Calu3 (cell line): ENCODE data around the gene C10orf53. TPM values are rescaled to one million over a fixed set of nuclear protein-coding genes. Genes with fewer than 3 reads are reported as not detected.

ENCODE experiments used
- BruUV-seq: library from RNA; stranded (reverse); fragments of 400-500 nt; replicated peaks from 2 replicates; lab custom pipeline; 2021; lab: Mats Ljungman, UMichigan
- CTCF ChIA-PET: fragments of 300-600 bp; sonication (Branson Sonifier 250); formaldehyde crosslinking; loops from one replicate; lab custom pipeline; 2022; ENCODE audit warnings: antibody characterized with exemption; lab: Charles Lee
- DNase-seq: peaks from one replicate; pipeline ENCODE4 v3.0.0; 2022
- H3K27ac Mint-ChIP-seq: one replicate; pipeline ENCODE4 v1.8.0; 2022; ENCODE audit warnings: mixed read lengths; ENCODE audit not compliant: unreplicated experiment
- H3K27me3 Mint-ChIP-seq: one replicate; pipeline ENCODE4 v1.8.0; 2022; ENCODE audit warnings: mixed read lengths; ENCODE audit not compliant: unreplicated experiment
- H3K36me3 Mint-ChIP-seq: one replicate; pipeline ENCODE4 v1.8.0; 2022; ENCODE audit warnings: mild to moderate bottlenecking, moderate library complexity, mixed read lengths; ENCODE audit not compliant: insufficient read depth, unreplicated experiment
- H3K4me1 Mint-ChIP-seq: one replicate; pipeline ENCODE4 v1.8.0; 2022; ENCODE audit warnings: mild to moderate bottlenecking, low read depth, mixed read lengths; ENCODE audit not compliant: unreplicated experiment
- H3K4me3 Mint-ChIP-seq: one replicate; pipeline ENCODE4 v1.8.0; 2022; ENCODE audit warnings: mild to moderate bottlenecking, low read depth, moderate library complexity, mixed read lengths; ENCODE audit not compliant: unreplicated experiment
- H3K9me3 Mint-ChIP-seq: one replicate; pipeline ENCODE4 v1.8.0; 2022; ENCODE audit warnings: low read depth, mixed read lengths; ENCODE audit not compliant: unreplicated experiment
- CTCF ChIP-seq: fragments of 200-600 bp; IDR thresholded peaks from one replicate; pipeline ENCODE4 v1.8.0; 2022; ENCODE audit warnings: antibody characterized with exemption; ENCODE audit not compliant: unreplicated experiment
- intact Hi-C: fragments of 100-400 bp; cut with micrococcal nuclease; formaldehyde crosslinking; loops from one replicate; pipeline ENCODE4 v1.10.0; 2022; ENCODE audit not compliant: unreplicated experiment
- total RNA-seq: library from RNA; stranded (reverse); gene quantifications from 2 replicates; pipeline ENCODE4 v1.2.3, GENCODE V29; 2022

The C10orf53 gene
- total RNA-seq, 1 experiment from 2014 or later, result not detected

GRCh38 chr10:49741108-49741995, 61.9 kb downstream of the C10orf53 start:
- H3K27me3 Mint-ChIP-seq, result no peaks in the 10 kb centered on the region
- intact Hi-C loops, result no loop called here
- no peak overlapping the region for H3K4me3 Mint-ChIP-seq
- CTCF ChIA-PET, result no interaction called here
- no TSS peak for BruUV-seq
- DNase-seq, result no peak
- no peak overlapping the region for H3K27ac Mint-ChIP-seq
- no peaks in the 10 kb centered on the region for H3K36me3 Mint-ChIP-seq
- H3K4me1 Mint-ChIP-seq, result no peaks in the 10 kb centered on the region
- H3K9me3 Mint-ChIP-seq, result no peaks in the 10 kb centered on the region
- TF ChIP-seq CTCF, result no peak

GRCh38 chr10:49742683-49743463, 63.4 kb downstream of the C10orf53 start:
- Mint-ChIP-seq H3K4me1 (no peaks in the 10 kb centered on the region), H3K36me3 (no peaks in the 10 kb centered on the region), H3K4me3 (no peak overlapping the region), H3K27me3 (peaks cover 11% of the 10 kb centered on the region), H3K9me3 (no peaks in the 10 kb centered on the region), H3K27ac (no peak overlapping the region)
- BruUV-seq, result no TSS peak
- no peak for TF ChIP-seq CTCF
- intact Hi-C loops, result no loop called here
- no peak for DNase-seq
- CTCF ChIA-PET, result interaction anchor here (0.6 kb wide), 1 partner anchor 1527 kb away, joined by 10 read pairs; no protein-coding TSS in a partner anchor

GRCh38 chr10:49743464-49744075, 64.1 kb downstream of the C10orf53 start:
- Mint-ChIP-seq H3K4me3 (no peak overlapping the region), H3K36me3 (no peaks in the 10 kb centered on the region), H3K9me3 (no peaks in the 10 kb centered on the region), H3K4me1 (no peaks in the 10 kb centered on the region), H3K27me3 (peaks cover 18% of the 10 kb centered on the region), H3K27ac (no peak overlapping the region)
- CTCF ChIA-PET, result interaction anchor here (1.1 kb wide), 1 partner anchor 144 kb away, joined by 3 read pairs; no protein-coding TSS in a partner anchor
- DNase-seq, result no peak
- no peak for TF ChIP-seq CTCF
- intact Hi-C loops, result no loop called here
- BruUV-seq, result no TSS peak

GRCh38 chr10:49744091-49744685, 64.7 kb downstream of the C10orf53 start:
- Mint-ChIP-seq H3K9me3 (no peaks in the 10 kb centered on the region), H3K4me1 (no peaks in the 10 kb centered on the region), H3K27ac (no peak overlapping the region), H3K27me3 (peaks cover 24% of the 10 kb centered on the region), H3K36me3 (no peaks in the 10 kb centered on the region), H3K4me3 (no peak overlapping the region)
- no peak for TF ChIP-seq CTCF
- intact Hi-C loops, result no loop called here
- BruUV-seq, result no TSS peak
- CTCF ChIA-PET, result interaction anchor here (1.1 kb wide), 1 partner anchor 144 kb away, joined by 3 read pairs; no protein-coding TSS in a partner anchor
- DNase-seq, result no peak
